Mesothelial cell of epicardium (in vitro differentiated cells): ENCODE data around the gene ZDHHC18. TPM values are rescaled to one million over a fixed set of nuclear protein-coding genes. Genes with fewer than 3 reads are reported as not detected.

Experiments used
- DNase-seq, 2 experiments: peaks; one replicate each; pipeline ENCODE4 v3.0.0; 2021; ENCODE audit warnings: low spot score in 2 of 2; ENCODE audit not compliant: unreplicated experiment in 2 of 2
- H3K27ac Mint-ChIP-seq: 2 replicates; pipeline ENCODE4 v1.8.0; 2021; ENCODE audit warnings: mixed read lengths
- H3K27me3 Mint-ChIP-seq: 2 replicates; pipeline ENCODE4 v1.8.0; 2021; ENCODE audit warnings: low read depth, mixed read lengths
- H3K36me3 Mint-ChIP-seq: 2 replicates; pipeline ENCODE4 v1.8.0; 2021; ENCODE audit warnings: mixed read lengths
- H3K4me1 Mint-ChIP-seq: 2 replicates; pipeline ENCODE4 v1.8.0; 2021; ENCODE audit warnings: mixed read lengths
- H3K4me3 Mint-ChIP-seq: 2 replicates; pipeline ENCODE4 v1.8.0; 2021; ENCODE audit warnings: mild to moderate bottlenecking, moderate library complexity, mixed read lengths
- H3K9me3 Mint-ChIP-seq: 2 replicates; pipeline ENCODE4 v1.8.0; 2021; ENCODE audit warnings: mixed read lengths
- total RNA-seq: library from RNA; stranded (reverse); gene quantifications from 3 replicates; pipeline ENCODE4 v1.2.1, GENCODE V29; 2021
- TF ChIP-seq, protein P1 (sequence below): fragments of 200-600 bp; sonication (generic); IDR thresholded peaks from one replicate; pipeline ENCODE4 v1.5.0; 2021; ENCODE audit warnings: antibody characterized with exemption; ENCODE audit not compliant: unreplicated experiment

Gene ZDHHC18
- total RNA-seq, 1 donor from 2014 or later: 28.8 TPM

- Mint-ChIP-seq H3K27me3 (no peaks in the 10 kb centered on the region), H3K4me1 (no peaks in the 10 kb centered on the region), H3K4me3 (no peak overlapping the region), H3K9me3 (no peaks in the 10 kb centered on the region), H3K36me3 (no peaks in the 10 kb centered on the region), H3K27ac (no peak overlapping the region)
- TF ChIP-seq, protein P1, sequence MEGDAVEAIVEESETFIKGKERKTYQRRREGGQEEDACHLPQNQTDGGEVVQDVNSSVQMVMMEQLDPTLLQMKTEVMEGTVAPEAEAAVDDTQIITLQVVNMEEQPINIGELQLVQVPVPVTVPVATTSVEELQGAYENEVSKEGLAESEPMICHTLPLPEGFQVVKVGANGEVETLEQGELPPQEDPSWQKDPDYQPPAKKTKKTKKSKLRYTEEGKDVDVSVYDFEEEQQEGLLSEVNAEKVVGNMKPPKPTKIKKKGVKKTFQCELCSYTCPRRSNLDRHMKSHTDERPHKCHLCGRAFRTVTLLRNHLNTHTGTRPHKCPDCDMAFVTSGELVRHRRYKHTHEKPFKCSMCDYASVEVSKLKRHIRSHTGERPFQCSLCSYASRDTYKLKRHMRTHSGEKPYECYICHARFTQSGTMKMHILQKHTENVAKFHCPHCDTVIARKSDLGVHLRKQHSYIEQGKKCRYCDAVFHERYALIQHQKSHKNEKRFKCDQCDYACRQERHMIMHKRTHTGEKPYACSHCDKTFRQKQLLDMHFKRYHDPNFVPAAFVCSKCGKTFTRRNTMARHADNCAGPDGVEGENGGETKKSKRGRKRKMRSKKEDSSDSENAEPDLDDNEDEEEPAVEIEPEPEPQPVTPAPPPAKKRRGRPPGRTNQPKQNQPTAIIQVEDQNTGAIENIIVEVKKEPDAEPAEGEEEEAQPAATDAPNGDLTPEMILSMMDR: no peak
- DNase-seq: no peak
These were observed 14.8 kb upstream of the ZDHHC18 start for GRCh38 chr1:26811708-26812107.

DNA sequence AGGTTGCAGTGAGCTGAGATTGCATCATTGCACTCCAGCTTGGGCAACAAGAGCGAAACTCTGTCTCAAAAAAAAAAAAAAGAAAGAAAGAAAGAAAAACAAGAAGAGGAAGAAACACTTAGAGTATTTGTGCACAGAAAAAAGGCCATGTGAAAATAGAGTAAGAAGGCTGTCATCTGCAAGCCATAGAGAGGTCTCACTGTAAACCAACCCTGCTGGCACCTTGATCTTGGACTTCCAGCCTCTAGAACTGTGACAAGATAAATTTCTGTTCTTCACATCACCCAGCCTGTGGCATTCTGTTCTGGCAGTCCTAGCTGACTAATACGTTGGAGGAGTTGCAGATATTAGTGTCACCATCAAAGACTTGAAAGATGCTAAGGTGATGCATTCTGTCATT, 12.1 kb upstream of the ZDHHC18 start:
- H3K27me3 Mint-ChIP-seq: no peaks in the 10 kb centered on the region
- no peaks in the 10 kb centered on the region for H3K9me3 Mint-ChIP-seq
- peaks cover 4% of the 10 kb centered on the region for H3K36me3 Mint-ChIP-seq
- no peaks in the 10 kb centered on the region for H3K4me1 Mint-ChIP-seq
- no peak for DNase-seq
- TF ChIP-seq, protein P1: no peak
- H3K4me3 Mint-ChIP-seq: no peak overlapping the region
- H3K27ac Mint-ChIP-seq: no peak overlapping the region

GRCh38 chr1:26814893-26815292, 11.6 kb upstream of the ZDHHC18 start:
- no peaks in the 10 kb centered on the region for H3K27me3 Mint-ChIP-seq
- TF ChIP-seq, protein P1: no peak
- H3K4me1 Mint-ChIP-seq: no peaks in the 10 kb centered on the region
- DNase-seq: no peak
- H3K4me3 Mint-ChIP-seq: no peak overlapping the region
- peaks cover 4% of the 10 kb centered on the region for H3K36me3 Mint-ChIP-seq
- no peak overlapping the region for H3K27ac Mint-ChIP-seq
- no peaks in the 10 kb centered on the region for H3K9me3 Mint-ChIP-seq

DNA sequence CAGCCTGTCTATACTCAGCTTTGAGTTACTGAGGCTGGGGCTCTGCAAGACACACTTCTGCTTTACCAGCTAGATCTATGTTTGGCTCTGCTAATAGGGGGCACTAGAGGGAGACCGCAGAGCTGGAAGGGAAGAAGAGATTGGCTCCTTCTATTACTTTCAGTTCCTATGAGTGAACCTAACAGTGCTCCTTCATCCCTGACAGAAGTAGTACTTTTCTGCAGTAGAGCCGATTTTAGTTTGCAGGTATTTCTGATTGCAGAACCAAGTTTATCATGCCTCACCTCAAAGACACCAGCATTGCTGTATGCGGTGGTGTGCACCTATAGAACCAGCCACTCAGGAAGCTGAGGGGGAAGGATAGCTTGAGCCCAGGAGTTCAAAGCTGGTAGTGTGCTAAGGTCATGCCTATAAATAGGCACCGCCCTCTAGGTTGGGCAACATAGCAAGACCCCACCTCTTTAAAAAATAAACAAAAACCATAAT, 5.7 kb upstream of the ZDHHC18 start:
- TF ChIP-seq, protein P1: no peak
- H3K27me3 Mint-ChIP-seq: no peaks in the 10 kb centered on the region
- no peak overlapping the region for H3K4me3 Mint-ChIP-seq
- H3K4me1 Mint-ChIP-seq: peaks cover 15% of the 10 kb centered on the region
- H3K27ac Mint-ChIP-seq: no peak overlapping the region
- H3K9me3 Mint-ChIP-seq: no peaks in the 10 kb centered on the region
- H3K36me3 Mint-ChIP-seq: peaks cover 4% of the 10 kb centered on the region
- no peak for DNase-seq

- DNase-seq: no peak
- Mint-ChIP-seq H3K9me3 (no peaks in the 10 kb centered on the region), H3K27ac (peak overlapping the region; percentile 35), H3K4me3 (no peak overlapping the region), H3K27me3 (no peaks in the 10 kb centered on the region), H3K36me3 (peaks cover 3% of the 10 kb centered on the region), H3K4me1 (peaks cover 27% of the 10 kb centered on the region)
- TF ChIP-seq, protein P1: no peak
These were observed 3.6 kb upstream of the ZDHHC18 start for GRCh38 chr1:26822737-26823395.
